Right lobe of liver (tissue), 4 donors: Measurements from ENCODE around the gene DTHD1.

ENCODE experiments used
- CTCF ChIP-seq, 4 donors: fragments of 200-600 bp in 3 of 4; fragments of 450-650 bp in 1 of 4; IDR thresholded peaks; one replicate each; pipeline versions ENCODE4 v1.5.1 to v1.8.0; 2016 to 2022; ENCODE audit warnings: antibody characterized with exemption in 4 of 4, mild to moderate bottlenecking in 2 of 4
- POLR2A ChIP-seq: fragments of 450-650 bp; IDR thresholded peaks from one replicate; pipeline ENCODE4 v1.6.1; 2017; ENCODE audit warnings: antibody characterized with exemption, mild to moderate bottlenecking
- donor health status: DM: no; HTN: no; CAD: no.
- donor health status: DM: no; HTN: no; CAD: no.
- donor health status: DM: no; HTN: yes; CAD: no.

DNA sequence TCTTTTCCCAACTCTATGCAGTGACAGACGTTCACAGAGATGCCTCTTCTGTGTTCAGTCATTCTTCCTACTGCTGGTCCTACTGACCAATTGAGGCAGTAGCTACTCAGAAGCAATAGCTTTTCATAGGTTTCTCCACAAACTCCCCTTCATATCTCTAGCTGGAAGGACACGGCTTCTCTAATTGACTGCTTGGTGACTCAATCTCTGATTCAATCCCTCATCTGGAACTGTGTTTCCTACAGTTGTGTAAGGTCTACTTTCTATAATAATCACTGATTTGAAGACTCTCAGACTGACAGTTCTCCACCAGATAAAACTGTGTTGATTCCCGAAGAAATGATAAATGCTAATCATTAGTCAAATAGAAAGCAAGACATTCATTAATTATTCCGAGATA is 111.5 kb downstream of the DTHD1 start:
- TF ChIP-seq CTCF (IDR thresholded peaks at IDR 0.05), result no peak
- no peak for TF ChIP-seq POLR2A
